Ovary (tissue), 3 donors: Measurements from ENCODE around the gene CIB1.

Experiments used
- CTCF ChIP-seq, 3 donors: fragments of 450-650 bp in 2 of 3; fragments of 200-600 bp in 1 of 3; IDR thresholded peaks; one replicate each; pipeline versions ENCODE4 v1.5.1 to v1.8.0; 2016 to 2022; ENCODE audit warnings: antibody characterized with exemption in 3 of 3, mild to moderate bottlenecking in 1 of 3
- EP300 ChIP-seq: sonication (generic); formaldehyde crosslinking; IDR thresholded peaks from one replicate; pipeline ENCODE4 v1.6.1; 2017; ENCODE audit warnings: antibody characterized with exemption
- donor health status: DM: no; HTN: no; CAD: no.

GRCh38 chr15:90214553-90215196, 19.1 kb downstream of the CIB1 start:
- TF ChIP-seq CTCF (IDR thresholded peaks at IDR 0.05): no peak
- TF ChIP-seq EP300: no peak
